Kidney capillary endothelial cell (primary cell): ENCODE data around the gene BUD23.
"Not testable (repeated sequence)": the region's sequence is repeated elsewhere in the genome, so short reads cannot be mapped to it uniquely, and the experiment has no call there.

Source experiments
- DNase-seq: peaks from one replicate; pipeline ENCODE4 v3.0.0-alpha.2; 2018; ENCODE audit warnings: low spot score

BUD23 gene, protein sequence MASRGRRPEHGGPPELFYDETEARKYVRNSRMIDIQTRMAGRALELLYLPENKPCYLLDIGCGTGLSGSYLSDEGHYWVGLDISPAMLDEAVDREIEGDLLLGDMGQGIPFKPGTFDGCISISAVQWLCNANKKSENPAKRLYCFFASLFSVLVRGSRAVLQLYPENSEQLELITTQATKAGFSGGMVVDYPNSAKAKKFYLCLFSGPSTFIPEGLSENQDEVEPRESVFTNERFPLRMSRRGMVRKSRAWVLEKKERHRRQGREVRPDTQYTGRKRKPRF

DNA sequence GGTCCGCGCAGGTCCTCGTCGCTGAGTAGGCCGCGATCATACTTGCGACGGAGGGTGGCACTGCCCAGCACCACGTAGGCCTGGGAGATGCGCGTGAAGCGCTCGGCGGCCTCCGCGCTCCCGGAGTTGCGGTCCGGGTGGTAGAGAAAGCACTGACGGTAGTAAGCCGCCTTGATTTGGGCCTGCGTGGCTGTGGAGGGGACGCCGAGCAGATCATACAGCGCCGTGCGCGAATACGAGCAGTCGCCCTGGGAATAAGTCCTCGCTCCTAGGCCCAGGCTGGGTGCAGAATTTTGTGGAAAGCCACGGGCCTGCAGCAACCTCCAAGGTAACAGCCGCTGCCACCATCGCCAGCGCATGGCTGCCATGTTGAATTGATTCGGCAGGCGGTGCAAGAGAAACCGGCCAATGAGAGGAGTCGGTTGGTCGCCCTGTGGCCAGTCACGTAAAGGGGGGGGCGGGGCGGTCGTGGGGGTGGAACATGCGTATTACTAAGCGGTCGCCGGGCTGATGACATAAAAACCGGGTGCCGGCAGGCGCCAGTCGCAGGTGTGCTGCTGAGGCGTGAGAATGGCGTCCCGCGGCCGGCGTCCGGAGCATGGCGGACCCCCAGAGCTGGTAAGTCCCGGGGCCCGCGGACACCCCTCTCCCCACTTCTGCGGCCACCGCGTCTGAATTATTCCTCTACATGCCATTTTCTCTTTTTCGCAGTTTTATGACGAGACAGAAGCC is at the start of gene BUD23, which contains the start of gene DNAJC30:
BUD23 (plus strand) TSS at position 542 of the 732 bp plus-strand sequence; CDS start at position 571, 29 bp downstream.
DNAJC30 (minus strand) TSS at position 398 of the 732 bp plus-strand sequence; CDS start at position 368, 30 bp downstream.
- peak; percentile 90 for DNase-seq

DNA sequence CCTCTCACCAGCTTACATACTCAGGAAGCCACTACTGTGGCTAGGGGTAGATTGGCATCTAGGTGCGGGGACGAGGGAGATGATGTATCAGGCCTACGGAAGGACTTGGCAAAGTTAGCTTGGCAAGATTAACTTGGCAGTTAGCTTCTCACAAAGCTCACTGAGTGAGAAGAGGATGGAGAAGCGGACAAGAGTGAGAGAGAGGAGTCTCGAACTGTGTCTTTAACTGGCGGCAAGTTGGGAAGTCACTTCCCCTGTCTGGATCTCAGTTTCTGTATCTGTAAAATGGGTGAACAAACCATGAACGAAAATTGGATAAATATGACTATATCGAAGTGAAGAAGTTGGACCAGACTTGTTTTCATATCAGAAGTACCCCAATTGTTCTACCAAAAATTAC is 49.6 kb upstream of the BUD23 start:
- no peak for DNase-seq

DNA sequence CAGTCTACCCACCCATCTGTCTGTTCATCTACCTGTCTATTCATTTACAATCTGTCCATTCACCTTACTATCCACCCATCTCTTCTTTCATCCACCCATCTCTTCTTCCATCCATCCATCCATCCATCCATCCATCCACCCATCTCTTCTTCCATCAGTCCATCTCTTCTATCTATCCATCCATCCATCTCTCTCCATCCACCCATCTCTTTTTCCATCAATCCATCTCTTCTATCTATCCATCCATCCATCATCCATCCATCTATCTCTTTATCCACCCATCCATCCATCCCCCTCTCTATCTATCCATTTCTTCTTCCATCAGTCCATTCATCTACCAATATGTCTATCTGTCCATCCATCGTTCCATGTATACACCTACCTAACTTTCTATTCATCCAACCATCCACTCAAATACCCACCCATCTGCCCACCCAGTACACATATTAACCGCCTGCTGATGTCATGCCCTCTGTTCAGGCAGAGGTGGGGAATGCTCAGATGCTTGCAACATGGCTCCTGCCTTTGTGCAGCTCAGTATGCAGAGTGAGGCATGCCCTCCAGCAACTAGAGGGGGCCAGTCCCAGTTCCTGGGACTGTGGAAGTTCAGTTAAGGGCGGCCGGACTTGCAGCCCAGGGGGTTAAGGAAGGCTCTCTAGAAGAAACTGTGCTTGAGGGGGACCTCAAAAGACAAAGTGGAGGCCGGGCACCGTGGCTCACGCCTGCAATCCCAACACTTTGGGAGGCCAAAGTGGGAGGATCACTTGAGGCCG is 47.8 kb upstream of the BUD23 start:
- DNase-seq = no peak

DNA sequence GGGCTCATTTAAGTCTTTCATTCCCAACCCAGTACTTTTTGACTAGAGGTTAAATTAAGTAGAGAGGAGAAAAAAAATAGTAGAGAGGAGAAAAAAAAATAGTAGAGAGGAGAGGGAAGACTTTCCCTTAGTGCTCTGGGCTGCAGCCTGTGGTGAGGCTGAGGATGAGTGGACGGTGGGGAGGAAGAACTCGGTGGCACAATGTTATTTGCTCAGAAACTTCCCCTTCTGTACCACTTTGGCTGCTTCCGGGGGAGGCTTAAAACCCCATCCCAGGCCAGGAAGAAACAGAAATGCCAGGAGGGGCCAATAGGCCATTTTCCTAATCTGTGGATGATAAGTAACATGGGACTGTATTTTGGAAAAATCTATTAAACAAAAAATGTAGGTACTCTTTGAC is 44.5 kb upstream of the BUD23 start:
- no peak for DNase-seq

DNA sequence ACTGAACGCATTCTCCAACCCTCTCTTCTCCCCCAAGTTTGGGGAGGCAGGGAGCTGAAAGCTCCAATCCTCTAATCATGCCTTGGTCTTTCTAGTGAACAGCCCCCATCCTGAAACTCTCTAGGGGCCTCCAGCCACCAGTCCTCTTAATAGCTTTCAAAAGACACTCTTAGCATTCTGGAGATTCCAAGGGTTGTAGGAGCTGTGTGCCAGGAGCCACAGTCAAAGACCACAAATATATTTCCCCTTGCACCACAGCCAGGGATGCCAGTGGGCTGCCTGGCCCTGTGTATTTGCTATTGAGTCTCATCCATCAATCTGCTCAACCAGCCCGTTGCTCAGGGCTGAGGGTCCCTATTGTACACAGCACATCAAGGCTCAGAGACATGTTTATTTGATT is 40.6 kb upstream of the BUD23 start:
- no peak for DNase-seq

DNA sequence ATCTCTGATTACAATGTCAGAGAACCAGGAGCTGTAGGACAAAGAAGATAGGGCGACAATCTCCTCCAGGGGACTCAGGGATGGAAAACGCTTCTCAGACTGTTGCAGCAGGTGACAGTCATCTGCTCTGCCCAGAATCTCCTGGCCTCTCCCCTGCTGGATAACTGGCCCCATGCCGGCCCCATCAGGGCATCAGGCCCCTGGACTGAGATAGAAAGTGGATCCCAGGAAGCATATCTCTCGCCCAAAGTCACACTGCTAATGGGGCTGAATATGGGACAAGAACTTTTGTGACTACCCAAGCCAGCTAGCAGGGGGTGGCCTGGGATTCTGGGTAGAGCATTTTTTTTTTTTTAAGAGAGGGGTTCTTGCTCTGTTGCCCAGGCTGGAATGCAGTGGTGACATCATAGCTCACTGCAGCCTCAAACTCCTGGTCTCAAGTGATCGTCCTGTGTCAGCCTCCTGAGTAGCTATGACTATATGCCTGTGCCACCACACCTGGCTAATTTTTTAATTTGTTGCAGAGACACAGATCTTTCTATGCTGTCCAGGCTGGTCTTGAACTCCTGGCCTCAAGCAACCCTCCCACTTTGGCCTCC is 38.6 kb upstream of the BUD23 start:
- no peak for DNase-seq

DNA sequence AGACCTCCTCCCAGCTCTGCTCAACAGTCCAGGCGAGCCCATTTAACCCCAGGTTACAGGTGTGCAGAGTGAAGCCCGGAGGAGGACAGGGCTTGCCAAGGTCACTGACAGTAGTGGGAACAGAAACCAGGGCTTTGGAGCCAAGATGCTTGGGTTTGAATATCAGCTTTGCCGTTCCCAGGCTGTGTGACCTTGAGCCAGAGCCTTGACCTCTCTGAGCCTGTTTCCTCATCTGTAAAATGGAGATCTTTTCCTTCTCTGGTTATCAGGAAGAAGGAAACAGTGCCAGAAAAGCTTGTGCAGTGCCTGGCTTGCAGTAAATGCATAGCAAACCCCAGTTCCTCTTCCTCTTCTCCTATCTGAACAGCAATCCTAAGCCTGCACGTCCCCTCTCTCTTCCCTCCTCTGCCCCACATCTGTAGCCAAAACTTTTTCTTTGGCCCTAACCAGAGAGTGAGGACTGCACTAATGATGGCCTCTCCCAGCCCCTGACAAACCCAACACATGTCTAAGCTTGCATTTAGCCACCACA is 37.7 kb upstream of the BUD23 start:
- DNase-seq = no peak

DNA sequence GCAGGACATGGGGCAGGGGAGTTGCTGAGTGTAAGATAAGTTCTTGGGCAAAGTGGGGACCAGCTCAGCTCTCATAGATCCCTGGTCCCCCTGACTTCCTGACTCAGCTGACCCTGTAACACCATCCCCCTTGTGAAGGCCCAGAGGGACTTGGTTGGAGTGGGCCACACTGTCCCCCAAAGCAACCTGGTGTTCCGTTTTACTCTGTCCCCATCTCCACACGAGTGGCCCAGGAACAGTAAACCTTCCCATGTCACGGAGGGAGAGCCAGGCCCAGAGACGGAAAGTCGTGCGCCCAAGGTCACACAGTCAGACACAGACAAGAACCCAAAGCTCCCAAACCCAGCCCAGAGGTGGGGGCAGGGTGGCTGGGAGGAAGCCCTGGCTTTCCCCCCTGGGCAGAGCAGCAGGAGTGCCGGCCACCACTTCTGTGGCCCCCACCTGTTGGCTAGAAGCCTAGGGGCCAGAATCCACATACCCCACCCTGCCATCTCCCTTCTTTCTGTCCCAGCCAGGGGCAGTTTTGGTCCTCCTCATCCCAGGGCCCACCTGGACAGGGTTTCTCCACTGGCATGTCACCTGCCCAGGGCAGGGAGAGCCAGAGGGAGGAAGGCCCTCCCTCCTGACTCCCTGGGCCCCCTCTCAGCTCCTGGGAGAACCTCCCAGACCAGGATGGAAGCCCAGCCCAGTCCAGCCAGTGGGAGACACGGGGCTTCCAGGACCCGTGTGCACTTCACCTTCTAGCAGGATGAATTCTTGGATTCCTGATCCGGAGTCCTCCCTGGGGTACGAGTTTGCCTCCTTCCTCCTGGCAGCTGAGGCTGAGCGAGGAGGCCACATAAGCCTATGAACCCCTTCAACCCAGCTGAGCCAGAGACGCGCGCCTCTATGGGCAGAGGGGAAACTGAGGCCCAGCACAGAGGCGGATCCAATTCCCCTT is 36.3 kb upstream of the BUD23 start:
- no peak for DNase-seq

DNA sequence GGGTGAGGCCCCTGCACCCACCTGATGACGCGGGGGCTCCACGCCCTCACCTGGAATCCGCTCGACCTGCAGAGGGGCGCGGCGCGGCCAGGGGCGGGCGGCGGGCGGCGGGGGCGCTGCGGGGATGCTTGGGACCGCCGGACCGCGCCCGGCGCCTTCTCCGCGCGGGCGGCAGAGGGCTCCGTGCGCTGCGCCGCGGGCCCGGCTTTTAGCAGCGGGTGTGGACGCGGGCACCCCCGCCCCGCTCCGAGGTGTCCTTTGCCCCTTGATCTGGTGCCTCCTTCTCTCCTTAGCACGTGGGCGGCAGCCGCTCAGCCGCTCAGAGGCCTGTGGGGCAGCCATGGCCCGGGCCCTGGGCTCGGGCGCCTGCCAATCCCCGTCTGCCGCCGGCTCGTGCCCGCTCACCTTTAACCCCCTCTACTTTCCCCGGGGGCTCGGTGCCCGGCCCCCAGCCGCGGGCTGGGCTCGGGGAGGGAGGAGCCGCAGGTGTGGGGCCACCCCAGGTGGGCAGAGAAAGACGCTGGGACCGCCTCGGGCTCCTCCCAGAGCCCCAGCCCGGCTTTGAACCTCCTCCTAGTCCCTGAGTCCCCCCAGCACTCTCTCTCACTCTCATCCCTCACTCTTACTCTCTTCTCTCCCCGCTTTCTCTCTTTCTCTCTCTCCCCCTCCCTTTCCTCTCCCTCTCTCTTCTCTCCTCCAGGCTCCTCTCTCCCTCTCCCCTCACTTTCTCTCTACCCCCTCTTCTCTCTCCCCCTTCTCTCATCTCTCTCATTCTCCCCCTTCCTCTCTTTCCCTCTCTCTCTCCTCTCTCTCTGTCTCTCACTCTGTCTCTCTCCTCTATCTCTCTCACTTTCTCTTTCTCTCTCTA is 35.4 kb upstream of the BUD23 start:
- DNase-seq = no peak

DNA sequence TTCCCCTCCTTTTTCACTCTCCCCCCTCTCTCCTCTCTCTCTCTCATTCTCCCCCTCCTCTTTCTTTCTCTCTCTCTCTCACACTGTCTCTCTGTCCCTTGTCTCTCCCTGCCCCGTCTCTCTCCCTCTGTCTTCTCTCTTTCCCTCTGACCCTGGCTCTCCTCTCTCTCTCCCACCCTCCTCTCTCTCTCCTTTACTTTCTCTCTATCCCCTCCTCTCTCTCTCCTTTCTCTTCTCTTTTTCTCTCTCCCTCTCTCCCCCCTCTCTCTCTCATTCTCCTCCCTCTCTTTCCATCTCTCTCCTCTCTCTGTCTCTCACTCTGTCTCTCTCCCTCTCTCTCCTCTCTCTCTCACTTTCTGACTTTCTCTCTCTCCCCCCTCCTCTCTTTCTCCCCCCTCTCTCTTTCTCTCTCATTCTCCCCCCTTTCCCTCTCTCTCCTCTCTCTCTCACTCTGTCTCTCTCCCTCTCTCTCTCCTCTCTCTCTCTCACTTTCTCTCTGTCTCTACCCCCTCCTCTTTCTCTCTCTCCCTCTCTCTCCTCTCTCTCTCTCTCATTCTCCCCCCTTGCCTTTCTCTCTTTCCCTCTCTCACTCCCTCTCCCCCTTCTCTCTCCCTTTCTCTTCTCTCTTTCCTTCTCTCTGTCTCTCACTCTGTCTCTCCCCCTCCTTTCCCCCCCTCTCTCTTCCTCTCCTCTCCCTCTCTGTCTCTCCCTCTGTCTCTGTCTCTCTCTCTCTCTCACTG is 34.6 kb upstream of the BUD23 start:
- no peak for DNase-seq

DNA sequence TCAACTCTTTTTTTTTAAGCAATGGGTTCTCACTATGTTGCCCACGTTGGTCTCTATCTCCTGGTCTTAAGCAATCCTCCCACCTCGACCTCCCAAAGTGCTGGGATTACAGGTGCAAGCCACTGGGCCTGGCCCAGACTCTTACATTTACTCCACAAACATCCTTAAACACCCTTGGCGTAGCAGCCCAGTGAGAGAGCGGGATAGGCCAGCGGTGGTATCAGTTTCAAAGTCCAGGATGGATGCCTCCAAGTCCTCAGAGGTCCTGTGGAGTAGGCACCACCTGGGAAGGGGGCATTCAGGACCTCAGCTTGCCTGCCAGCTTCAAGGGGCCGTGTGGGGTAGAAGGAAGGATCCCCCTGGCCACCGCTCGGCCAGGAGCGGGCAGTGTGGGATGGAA is 33.8 kb upstream of the BUD23 start:
- DNase-seq = no peak

DNA sequence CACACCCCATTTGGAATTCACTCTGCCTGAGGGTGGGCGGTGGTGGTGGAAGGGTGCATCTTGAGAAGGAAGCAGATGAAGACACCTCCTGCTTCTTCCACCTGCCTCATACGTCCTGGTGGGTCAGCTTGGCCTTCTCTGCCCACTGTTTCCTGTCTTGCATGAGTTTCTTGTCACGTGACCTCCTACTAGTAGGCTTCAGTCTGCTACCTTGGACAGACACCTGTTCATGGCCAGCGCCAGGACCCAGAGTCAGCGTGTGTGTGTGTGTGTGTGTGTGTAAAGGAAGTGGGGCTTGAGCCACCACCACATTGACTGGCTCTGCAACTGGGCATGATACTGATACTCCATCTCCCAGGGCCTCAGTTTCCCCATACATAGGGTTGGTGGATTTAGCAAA is 32.9 kb upstream of the BUD23 start:
- no peak for DNase-seq

DNA sequence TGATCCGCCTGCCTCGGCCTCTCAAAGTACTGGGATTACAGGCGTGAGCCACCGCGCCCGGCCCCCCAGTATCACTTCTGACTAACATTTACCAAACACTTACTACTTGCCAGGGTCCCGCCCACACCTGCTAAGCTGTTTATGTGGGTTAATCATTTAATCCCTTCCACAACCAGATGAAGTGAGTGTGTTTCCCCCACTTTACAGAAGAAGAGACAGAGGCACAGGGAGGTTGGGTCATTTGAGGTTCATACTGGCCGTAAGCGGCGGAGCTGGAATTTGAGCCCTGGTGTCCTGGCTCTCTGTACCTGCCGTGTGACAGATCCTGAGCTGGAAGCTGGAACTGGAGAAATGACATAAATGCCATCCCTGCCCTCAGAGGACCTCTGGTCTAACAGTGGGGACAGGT is 30.9 kb upstream of the BUD23 start:
- no peak for DNase-seq

DNA sequence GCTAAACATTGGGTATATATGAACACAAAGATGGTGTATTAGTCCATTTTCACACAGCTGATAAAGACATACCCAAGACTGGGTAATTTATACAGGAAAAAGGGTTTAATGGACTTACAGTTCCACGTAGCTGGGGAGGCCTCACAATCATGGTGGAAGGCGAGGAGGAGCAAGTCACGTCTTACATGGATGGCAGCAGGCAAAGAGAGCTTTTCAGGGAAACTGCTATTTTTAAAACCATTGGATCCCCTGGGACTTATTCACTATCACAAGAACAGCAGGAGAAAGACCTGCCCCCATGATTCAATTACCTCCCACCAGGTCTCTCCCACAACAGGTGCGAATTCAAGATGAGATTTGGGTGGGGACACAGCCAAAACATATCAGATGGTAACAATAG is 28.1 kb upstream of the BUD23 start:
- DNase-seq = not testable (repeated sequence)

DNA sequence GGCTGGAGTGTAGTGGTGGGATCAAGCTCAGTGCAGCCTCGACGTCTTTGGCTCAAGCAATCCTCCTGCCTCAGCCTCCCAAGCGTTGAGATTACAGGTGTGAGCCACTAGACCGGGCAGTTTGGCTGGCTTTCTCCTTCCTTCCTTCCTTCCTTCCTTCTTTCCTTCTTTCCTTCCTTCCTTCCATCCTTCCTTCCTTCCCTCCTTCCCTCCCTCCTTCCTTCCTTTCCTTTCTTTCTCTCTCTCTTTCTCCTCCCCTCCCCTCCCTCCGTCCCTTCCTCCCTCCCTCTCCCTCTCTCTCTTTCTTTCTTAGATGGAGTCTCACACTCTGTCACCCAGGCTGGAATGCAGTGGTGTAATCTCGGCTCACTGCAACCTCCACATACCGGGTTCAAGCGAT is 23.4 kb upstream of the BUD23 start:
- no peak for DNase-seq

DNA sequence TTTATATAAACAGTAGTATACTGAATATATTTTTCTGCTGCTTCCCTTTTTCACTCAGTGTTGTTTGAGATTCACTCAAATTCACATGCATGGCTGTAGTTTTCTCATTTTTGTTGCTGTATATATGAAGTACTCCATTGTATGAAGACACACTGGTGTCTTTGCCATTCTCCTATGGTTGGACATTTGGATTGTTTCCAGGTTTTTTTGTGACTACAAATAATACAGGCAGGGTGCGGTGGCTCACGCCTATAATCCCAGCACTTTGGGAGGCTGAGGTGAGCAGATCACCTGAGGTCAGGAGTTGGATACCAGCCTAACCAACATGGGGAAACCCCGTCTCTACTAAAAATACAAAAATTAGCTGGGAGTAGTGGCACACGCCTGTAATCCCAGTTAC is 22.8 kb upstream of the BUD23 start:
- not testable (repeated sequence) for DNase-seq

DNA sequence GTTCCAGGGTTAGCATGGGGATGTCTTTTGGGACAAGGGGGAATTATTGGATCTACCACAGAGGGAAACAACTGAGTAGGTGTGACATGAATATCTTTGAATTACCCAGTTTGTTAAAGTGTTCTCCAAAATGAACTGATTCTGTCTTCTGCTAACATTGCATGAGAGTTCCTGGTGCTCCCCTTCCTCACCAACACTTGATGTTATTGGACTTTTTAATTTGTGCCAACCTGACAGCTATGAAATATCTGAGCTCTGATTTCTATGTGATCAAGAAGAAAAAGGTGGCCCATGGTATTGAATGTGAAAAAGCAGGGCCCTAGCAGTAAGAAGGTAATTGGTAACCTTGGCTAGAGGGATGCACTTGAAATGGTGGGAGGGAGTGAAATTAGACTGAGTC is 20.4 kb upstream of the BUD23 start:
- DNase-seq = no peak

DNA sequence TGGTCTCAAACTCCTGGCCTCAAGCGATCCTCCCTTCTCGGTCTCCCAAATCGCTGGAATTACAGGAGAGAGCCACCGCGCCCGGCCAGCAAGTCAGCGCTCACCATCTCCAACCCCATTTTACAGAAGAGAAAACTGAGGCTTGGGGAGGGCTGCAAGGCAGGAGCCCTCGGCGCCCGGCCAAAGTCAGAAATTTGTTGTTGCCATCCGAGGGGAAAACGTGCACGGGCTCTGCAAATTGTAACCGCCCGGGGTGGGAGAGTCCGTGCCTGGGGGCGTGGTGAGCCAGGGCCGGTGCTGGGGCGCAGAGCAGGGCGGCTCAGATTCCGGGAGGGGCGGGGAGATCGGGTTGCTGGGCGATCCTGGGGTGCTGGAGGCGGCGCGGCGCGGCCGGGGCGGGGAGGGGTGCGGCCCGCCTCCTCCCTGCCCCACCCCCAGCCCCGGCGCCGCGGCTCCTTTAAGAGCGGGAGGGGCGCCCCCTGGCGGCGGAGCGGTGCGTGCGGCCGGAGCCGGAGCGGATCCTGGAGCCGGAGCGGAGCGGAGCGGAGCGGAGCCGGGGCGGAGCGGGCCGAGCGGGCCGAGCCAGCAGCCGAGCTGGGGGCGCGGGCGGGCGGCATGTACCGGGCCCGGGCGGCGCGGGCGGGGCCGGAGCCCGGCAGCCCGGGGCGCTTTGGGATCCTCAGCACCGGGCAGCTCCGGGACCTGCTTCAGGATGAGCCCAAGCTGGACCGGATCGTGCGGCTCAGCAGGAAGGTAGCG is 15.9 kb upstream of the BUD23 start, which contains the start of gene VPS37D:
VPS37D (plus strand) TSS at position 488 of the 759 bp plus-strand sequence; CDS start at position 616, 128 bp downstream.
- DNase-seq = peak; percentile 52
